WTC11 (cell line): ENCODE results near the gene IFNGR1. TPM values are rescaled to one million over a fixed set of nuclear protein-coding genes. Genes with fewer than 3 reads are reported as not detected.

ENCODE experiments used
- ATAC-seq: fragments of 200-7000 bp; cut with Tn5 transposase; 2 replicates; pipeline ENCODE4 v1.10.0; 2021; ENCODE audit warnings: mild to moderate bottlenecking, moderate library complexity
- CTCF ChIA-PET: fragments of 300-600 bp; sonication (Branson Sonifier 250); formaldehyde crosslinking; loops from one replicate; lab custom pipeline; 2021; ENCODE audit warnings: antibody characterized with exemption; lab: Charles Lee
- POLR2A ChIA-PET: fragments of 350-600 bp; sonication (Branson Sonifier 250); formaldehyde crosslinking; loops from one replicate; lab custom pipeline; 2021; ENCODE audit warnings: antibody characterized with exemption; lab: Charles Lee
- DNase-seq: peaks from one replicate; pipeline ENCODE4 v3.0.0; 2021; ENCODE audit warnings: low spot score
- H3K27ac Mint-ChIP-seq: 2 replicates; pipeline ENCODE4 v1.8.0; 2021; ENCODE audit warnings: mixed read lengths
- H3K27me3 Mint-ChIP-seq: 2 replicates; pipeline ENCODE4 v1.8.0; 2021; ENCODE audit warnings: low read depth, mild to moderate bottlenecking, moderate library complexity, mixed read lengths
- H3K36me3 Mint-ChIP-seq: 2 replicates; pipeline ENCODE4 v1.8.0; 2021; ENCODE audit warnings: mixed read lengths
- H3K4me1 Mint-ChIP-seq: 2 replicates; pipeline ENCODE4 v1.8.0; 2022; ENCODE audit warnings: mixed read lengths
- H3K4me3 Mint-ChIP-seq: 2 replicates; pipeline ENCODE4 v1.8.0; 2021; ENCODE audit warnings: mild to moderate bottlenecking, moderate library complexity, mixed read lengths
- H3K9me3 Mint-ChIP-seq: 2 replicates; pipeline ENCODE4 v1.8.0; 2021; ENCODE audit warnings: mixed read lengths
- ATF3 ChIP-seq: sonication (generic); formaldehyde crosslinking; conservative IDR thresholded peaks from 2 replicates; pipeline ENCODE4 v1.8.1; 2022; ENCODE audit warnings: mild to moderate bottlenecking, missing genetic modification reagents
- CTCF ChIP-seq: fragments of 200-600 bp; IDR thresholded peaks from 2 replicates; pipeline ENCODE4 v1.8.0; 2022; ENCODE audit warnings: antibody characterized with exemption
- E2F4 ChIP-seq: sonication (generic); formaldehyde crosslinking; IDR thresholded peaks from 2 replicates; pipeline ENCODE4 v1.8.1; 2022; ENCODE audit warnings: low read depth, mild to moderate bottlenecking, moderate library complexity, missing genetic modification reagents, borderline replicate concordance
- ESRRA ChIP-seq: sonication (generic); formaldehyde crosslinking; IDR thresholded peaks from 2 replicates; pipeline ENCODE4 v1.8.1; 2022; ENCODE audit warnings: mild to moderate bottlenecking, missing genetic modification reagents, borderline replicate concordance
- FOXK1 ChIP-seq: sonication (generic); formaldehyde crosslinking; IDR thresholded peaks from 2 replicates; pipeline ENCODE4 v1.8.0; 2022; ENCODE audit warnings: mild to moderate bottlenecking, moderate library complexity, missing genetic modification reagents
- HMGA2 ChIP-seq: fragments of 250-450 bp; sonication (Bioruptor Pico); IDR thresholded peaks from 2 replicates; pipeline ENCODE4 v1.4.0; 2021; ENCODE audit warnings: mild to moderate bottlenecking, moderate library complexity
- JUN ChIP-seq: sonication (generic); formaldehyde crosslinking; IDR thresholded peaks from 2 replicates; pipeline ENCODE4 v1.8.0; 2023; ENCODE audit warnings: mild to moderate bottlenecking, missing genetic modification reagents
- NR1H2 ChIP-seq: sonication (generic); formaldehyde crosslinking; IDR thresholded peaks from 2 replicates; pipeline ENCODE4 v1.9.0; 2021; ENCODE audit warnings: mild to moderate bottlenecking, moderate library complexity, missing genetic modification reagents
- NR3C1 ChIP-seq: sonication (generic); formaldehyde crosslinking; conservative IDR thresholded peaks from 2 replicates; pipeline ENCODE4 v1.8.1; 2023; ENCODE audit warnings: low read depth, mild to moderate bottlenecking, missing genetic modification reagents
- PRRX2 ChIP-seq: fragments of 250-450 bp; sonication (Bioruptor Pico); IDR thresholded peaks from 2 replicates; pipeline ENCODE4 v1.8.0; 2021; ENCODE audit warnings: mild to moderate bottlenecking
- RELA ChIP-seq: sonication (generic); formaldehyde crosslinking; IDR thresholded peaks from 2 replicates; pipeline ENCODE4 v1.8.1; 2022; ENCODE audit warnings: missing genetic modification reagents, mild to moderate bottlenecking, borderline replicate concordance
- ZNF121 ChIP-seq: sonication (generic); formaldehyde crosslinking; IDR thresholded peaks from 2 replicates; pipeline ENCODE4 v1.8.0; 2023; ENCODE audit warnings: missing genetic modification reagents
- ZNF416 ChIP-seq: fragments of 250-450 bp; sonication (Bioruptor Pico); IDR thresholded peaks from 2 replicates; pipeline ENCODE4 v1.9.0; 2021; ENCODE audit warnings: mild to moderate bottlenecking, inconsistent platforms
- ZNF512 ChIP-seq: sonication (generic); formaldehyde crosslinking; IDR thresholded peaks from 2 replicates; pipeline ENCODE4 v1.8.1; 2022; ENCODE audit warnings: missing genetic modification reagents, borderline replicate concordance
- total RNA-seq: library from RNA; stranded (reverse); gene quantifications from 3 replicates; pipeline ENCODE4 v1.2.3, GENCODE V29; 2021
- TF ChIP-seq, protein P1 (sequence below): fragments of 250-450 bp; sonication (Bioruptor Pico); conservative IDR thresholded peaks from 2 replicates; pipeline ENCODE4 v1.9.0; 2021; ENCODE audit warnings: mild to moderate bottlenecking
- TF ChIP-seq, protein P2 (sequence below): sonication (generic); formaldehyde crosslinking; IDR thresholded peaks from 2 replicates; pipeline ENCODE4 v1.8.1; 2023; ENCODE audit warnings: mild to moderate bottlenecking, missing genetic modification reagents
- TF ChIP-seq, protein P3 (sequence below): fragments of 250-450 bp; sonication (Bioruptor Pico); IDR thresholded peaks from 2 replicates; pipeline ENCODE4 v1.8.0; 2021; ENCODE audit warnings: mild to moderate bottlenecking
- TF ChIP-seq, protein P4 (sequence below): sonication (generic); formaldehyde crosslinking; IDR thresholded peaks from 2 replicates; pipeline ENCODE4 v1.8.0; 2022; ENCODE audit warnings: mild to moderate bottlenecking, missing genetic modification reagents

The IFNGR1 gene
- total RNA-seq, 1 experiment from 2014 or later: 17.6 TPM

DNA sequence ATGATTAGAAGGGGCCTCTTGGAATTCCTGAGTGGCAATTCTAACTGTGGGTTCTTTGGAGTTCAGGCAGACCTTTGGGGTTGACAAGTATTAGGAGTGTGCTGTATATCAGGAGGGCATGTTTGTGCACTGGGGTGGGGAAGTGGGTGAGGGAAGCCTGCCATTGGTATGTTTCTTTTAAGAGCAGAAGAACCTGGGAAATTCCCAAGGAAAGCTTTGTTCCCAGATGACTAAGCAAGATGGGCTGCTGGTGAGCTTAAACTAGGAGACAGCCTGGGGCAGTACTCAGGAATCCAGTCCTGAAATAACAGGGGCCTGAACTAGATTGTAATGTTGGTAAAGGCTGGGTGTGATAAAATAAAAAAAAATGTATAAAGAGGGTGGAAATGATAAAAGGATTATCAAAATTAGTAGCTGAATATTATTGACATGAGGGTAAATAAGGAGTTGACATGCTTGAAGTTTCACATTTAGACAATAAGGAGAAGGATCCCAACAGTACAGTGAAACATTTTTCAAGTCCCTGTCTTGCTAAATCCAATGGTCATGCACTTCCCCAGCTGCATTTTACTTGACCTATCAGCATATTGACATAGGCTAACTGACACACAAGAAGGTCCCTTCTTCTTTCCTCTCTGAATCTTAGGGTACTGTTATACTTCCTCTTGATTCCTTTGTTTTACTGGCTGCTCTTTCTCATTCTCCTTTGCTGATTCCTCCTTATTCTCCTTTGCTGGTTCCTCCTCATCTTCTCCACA, 18.4 kb upstream of the IFNGR1 start:
- DNase-seq: no peak
- peaks cover 5% of the 10 kb centered on the region; the same call in 1 of the 2 replicates for H3K4me1 Mint-ChIP-seq
- no peak overlapping the region for H3K27ac Mint-ChIP-seq
- H3K9me3 Mint-ChIP-seq: peaks cover 25% of the 10 kb centered on the region
- ChIA-PET CTCF (no interaction called here), POLR2A (no interaction called here)
- H3K4me3 Mint-ChIP-seq: no peak overlapping the region
- peaks cover 3% of the 10 kb centered on the region; the same call in 1 of the 2 replicates for H3K36me3 Mint-ChIP-seq
- TF ChIP-seq FOXK1 (CRISPR knock-in tag): no peak
- no peak for TF ChIP-seq ZNF121
- no peak for TF ChIP-seq E2F4 (CRISPR knock-in tag)
- TF ChIP-seq, protein P1, sequence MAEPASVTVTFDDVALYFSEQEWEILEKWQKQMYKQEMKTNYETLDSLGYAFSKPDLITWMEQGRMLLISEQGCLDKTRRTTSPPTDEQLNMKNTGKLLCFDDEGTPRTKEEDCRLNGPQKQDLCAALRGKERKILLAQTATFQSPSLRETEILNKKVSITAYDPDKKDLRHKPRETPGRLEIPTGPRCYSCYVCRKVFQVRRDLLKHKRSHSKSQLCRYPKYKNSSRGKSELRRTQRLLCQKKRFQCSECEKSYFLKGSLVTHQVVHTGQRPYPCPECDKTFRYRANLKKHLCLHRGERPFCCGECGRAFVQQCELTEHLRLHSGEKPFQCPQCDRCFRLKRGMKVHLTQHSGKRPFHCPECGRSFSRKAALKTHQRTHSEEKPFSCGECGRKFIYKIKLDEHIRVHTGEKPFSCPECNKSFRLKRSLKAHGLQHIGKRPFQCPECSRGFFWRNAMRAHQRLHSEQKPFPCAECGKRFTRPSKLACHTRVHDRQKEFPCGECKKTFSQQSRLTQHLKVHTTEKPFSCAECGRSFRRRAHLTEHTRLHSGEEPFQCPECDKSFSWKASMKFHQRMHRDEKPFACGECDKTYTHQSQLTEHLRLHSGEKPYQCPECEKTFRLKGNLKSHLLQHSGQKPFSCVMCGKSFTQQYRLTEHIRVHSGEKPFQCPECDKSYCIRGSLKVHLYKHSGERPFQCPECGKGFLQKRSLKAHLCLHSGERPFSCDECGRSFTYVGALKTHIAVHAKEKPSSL (CRISPR knock-in tag): no peak
- TF ChIP-seq, protein P2, sequence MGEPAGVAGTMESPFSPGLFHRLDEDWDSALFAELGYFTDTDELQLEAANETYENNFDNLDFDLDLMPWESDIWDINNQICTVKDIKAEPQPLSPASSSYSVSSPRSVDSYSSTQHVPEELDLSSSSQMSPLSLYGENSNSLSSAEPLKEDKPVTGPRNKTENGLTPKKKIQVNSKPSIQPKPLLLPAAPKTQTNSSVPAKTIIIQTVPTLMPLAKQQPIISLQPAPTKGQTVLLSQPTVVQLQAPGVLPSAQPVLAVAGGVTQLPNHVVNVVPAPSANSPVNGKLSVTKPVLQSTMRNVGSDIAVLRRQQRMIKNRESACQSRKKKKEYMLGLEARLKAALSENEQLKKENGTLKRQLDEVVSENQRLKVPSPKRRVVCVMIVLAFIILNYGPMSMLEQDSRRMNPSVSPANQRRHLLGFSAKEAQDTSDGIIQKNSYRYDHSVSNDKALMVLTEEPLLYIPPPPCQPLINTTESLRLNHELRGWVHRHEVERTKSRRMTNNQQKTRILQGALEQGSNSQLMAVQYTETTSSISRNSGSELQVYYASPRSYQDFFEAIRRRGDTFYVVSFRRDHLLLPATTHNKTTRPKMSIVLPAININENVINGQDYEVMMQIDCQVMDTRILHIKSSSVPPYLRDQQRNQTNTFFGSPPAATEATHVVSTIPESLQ (CRISPR knock-in tag): no peak
- TF ChIP-seq HMGA2 (CRISPR knock-in tag): no peak
- TF ChIP-seq ZNF416: no peak
- no peak for TF ChIP-seq RELA
- no peak for TF ChIP-seq PRRX2 (CRISPR knock-in tag)
- TF ChIP-seq ESRRA (CRISPR knock-in tag): no peak
- no peak for TF ChIP-seq NR1H2 (CRISPR knock-in tag)
- TF ChIP-seq NR3C1 (CRISPR knock-in tag): no peak
- no peak for TF ChIP-seq ZNF512
- TF ChIP-seq, protein P3, sequence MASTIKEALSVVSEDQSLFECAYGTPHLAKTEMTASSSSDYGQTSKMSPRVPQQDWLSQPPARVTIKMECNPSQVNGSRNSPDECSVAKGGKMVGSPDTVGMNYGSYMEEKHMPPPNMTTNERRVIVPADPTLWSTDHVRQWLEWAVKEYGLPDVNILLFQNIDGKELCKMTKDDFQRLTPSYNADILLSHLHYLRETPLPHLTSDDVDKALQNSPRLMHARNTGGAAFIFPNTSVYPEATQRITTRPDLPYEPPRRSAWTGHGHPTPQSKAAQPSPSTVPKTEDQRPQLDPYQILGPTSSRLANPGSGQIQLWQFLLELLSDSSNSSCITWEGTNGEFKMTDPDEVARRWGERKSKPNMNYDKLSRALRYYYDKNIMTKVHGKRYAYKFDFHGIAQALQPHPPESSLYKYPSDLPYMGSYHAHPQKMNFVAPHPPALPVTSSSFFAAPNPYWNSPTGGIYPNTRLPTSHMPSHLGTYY (CRISPR knock-in tag): no peak
- TF ChIP-seq, protein P4, sequence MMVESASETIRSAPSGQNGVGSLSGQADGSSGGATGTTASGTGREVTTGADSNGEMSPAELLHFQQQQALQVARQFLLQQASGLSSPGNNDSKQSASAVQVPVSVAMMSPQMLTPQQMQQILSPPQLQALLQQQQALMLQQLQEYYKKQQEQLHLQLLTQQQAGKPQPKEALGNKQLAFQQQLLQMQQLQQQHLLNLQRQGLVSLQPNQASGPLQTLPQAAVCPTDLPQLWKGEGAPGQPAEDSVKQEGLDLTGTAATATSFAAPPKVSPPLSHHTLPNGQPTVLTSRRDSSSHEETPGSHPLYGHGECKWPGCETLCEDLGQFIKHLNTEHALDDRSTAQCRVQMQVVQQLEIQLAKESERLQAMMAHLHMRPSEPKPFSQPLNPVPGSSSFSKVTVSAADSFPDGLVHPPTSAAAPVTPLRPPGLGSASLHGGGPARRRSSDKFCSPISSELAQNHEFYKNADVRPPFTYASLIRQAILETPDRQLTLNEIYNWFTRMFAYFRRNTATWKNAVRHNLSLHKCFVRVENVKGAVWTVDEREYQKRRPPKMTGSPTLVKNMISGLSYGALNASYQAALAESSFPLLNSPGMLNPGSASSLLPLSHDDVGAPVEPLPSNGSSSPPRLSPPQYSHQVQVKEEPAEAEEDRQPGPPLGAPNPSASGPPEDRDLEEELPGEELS: no peak
- no peak for TF ChIP-seq ATF3 (CRISPR knock-in tag)
- no peak for TF ChIP-seq CTCF
- TF ChIP-seq JUN (CRISPR knock-in tag): no peak
- no peaks in the 10 kb centered on the region for H3K27me3 Mint-ChIP-seq
- ATAC-seq: no peak
